ENCODE results near the gene AQP1. TPM values are rescaled to one million over a fixed set of nuclear protein-coding genes. Genes with fewer than 3 reads are reported as not detected.

Gene AQP1
- total and polyA plus RNA-seq, 4 experiments from 2014 or later = not detected

DNA sequence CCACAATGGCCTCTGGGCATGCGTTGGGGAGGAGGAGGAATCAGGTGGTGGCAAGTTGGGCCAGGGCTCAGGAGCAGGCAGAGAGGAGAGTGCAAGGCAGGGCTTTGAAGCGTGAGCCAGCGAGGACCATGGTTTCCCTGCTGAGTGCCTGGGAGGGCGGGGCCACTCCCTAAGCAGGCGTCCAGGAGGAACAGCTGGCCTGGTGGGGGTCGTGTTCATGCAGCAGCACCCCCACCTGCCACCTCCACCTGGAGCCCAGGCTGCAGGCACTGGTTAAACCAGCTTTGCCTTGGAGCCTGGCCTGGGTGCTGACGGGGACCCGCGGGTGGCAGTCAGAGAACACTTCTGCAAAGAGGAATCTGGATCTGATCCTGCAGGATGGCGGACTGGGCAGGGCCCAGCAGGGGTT is 24.2 kb upstream of the AQP1 start:
- no peak overlapping the region for H3K27ac Mint-ChIP-seq
- Histone ChIP-seq H3K36me3 (ENCODE audit: insufficient read depth, low read length) (no peaks in the 10 kb centered on the region), H3K4me3 (ENCODE audit: low read length in 2 of 2) (no peak overlapping the region), H3K9me3 (ENCODE audit: control insufficient read depth in 1 of 2, low read length in 2 of 2) (no peaks in the 10 kb centered on the region), H3K27me3 (ENCODE audit: insufficient read depth, low read length) (no peaks in the 10 kb centered on the region), H3K27ac (ENCODE audit: low read depth, low read length) (no peak overlapping the region), H3K4me1 (ENCODE audit: insufficient read depth, low read length) (no peaks in the 10 kb centered on the region)
- H3K27me3 Mint-ChIP-seq = no peaks in the 10 kb centered on the region
- intact Hi-C loops (cut with micrococcal nuclease) = no loop called here
- no peaks in the 10 kb centered on the region for H3K36me3 Mint-ChIP-seq
- DNase-seq = no peak
- POLR2A ChIA-PET (ENCODE audit: partially characterized antibody) = no interaction called here
- H3K4me1 Mint-ChIP-seq = no peaks in the 10 kb centered on the region
- peaks cover 0 to 19% (median 5%) of the 10 kb centered on the region in 8 donors for H3K9me3 Mint-ChIP-seq
- CTCF ChIA-PET (ENCODE audit: partially characterized antibody) = no interaction called here
- no peak overlapping the region for H3K4me3 Mint-ChIP-seq

DNA sequence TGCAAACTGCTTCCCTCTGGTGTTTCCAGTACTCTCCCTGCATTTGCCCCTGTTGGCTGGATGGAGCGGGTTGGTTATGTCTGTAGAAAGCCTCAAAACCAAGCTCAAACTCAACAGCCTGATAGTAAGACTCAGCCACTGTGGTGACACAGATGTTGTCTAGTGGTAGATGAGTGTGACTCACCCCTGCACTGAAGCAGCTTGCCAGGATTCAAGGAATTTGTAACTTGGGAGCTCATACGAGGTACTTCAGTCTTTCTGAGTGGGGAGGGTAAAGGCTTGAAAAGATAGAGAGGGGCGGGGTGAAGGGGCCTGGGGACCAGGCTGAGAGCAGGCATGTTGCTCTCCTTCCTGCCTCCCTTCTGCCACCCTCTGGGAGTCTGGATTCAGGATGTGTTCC is 22.9 kb upstream of the AQP1 start:
- H3K36me3 ChIP-seq (ENCODE audit: insufficient read depth, low read length) = no peaks in the 10 kb centered on the region
- no peaks in the 10 kb centered on the region for H3K4me1 Mint-ChIP-seq
- H3K27ac Mint-ChIP-seq = no peak overlapping the region
- no peaks in the 10 kb centered on the region for H3K4me1 ChIP-seq (ENCODE audit: insufficient read depth, low read length)
- H3K4me3 Mint-ChIP-seq = no peak overlapping the region
- no peak overlapping the region for H3K27ac ChIP-seq (ENCODE audit: low read depth, low read length)
- peaks cover 0 to 19% (median 5%) of the 10 kb centered on the region in 8 donors for H3K9me3 Mint-ChIP-seq
- no peak overlapping the region for H3K4me3 ChIP-seq (ENCODE audit: low read length in 2 of 2)
- no peaks in the 10 kb centered on the region for H3K36me3 Mint-ChIP-seq
- no peaks in the 10 kb centered on the region for H3K27me3 ChIP-seq (ENCODE audit: insufficient read depth, low read length)
- ChIA-PET POLR2A (ENCODE audit: partially characterized antibody) (no interaction called here), CTCF (ENCODE audit: partially characterized antibody) (no interaction called here)
- intact Hi-C loops (cut with micrococcal nuclease) = no loop called here
- DNase-seq = no peak
- no peaks in the 10 kb centered on the region for H3K9me3 ChIP-seq (ENCODE audit: control insufficient read depth in 1 of 2, low read length in 2 of 2)
- no peaks in the 10 kb centered on the region for H3K27me3 Mint-ChIP-seq

DNA sequence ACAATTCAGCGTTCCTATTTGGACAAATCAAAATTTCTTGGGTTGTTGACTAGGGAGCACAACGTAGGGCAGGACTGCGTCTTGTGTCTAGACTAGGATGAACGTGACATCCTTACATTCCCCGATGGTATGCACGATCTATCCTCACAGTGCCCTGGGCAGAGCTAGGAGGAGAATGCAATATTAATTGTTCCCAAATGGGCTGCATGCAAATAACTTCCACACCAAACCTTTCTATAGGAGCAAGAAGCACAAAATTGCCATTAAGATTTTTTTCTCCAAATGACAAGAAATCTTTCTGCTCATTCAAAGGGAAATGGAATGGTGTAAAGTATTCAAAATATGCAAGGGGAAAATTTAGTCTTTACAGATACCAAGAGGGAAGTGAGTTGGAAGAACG is 21.4 kb upstream of the AQP1 start:
- no peak overlapping the region for H3K27ac Mint-ChIP-seq
- Histone ChIP-seq H3K27me3 (ENCODE audit: insufficient read depth, low read length) (no peaks in the 10 kb centered on the region), H3K4me1 (ENCODE audit: insufficient read depth, low read length) (no peaks in the 10 kb centered on the region), H3K4me3 (ENCODE audit: low read length in 2 of 2) (no peak overlapping the region), H3K9me3 (ENCODE audit: control insufficient read depth in 1 of 2, low read length in 2 of 2) (no peaks in the 10 kb centered on the region), H3K36me3 (ENCODE audit: insufficient read depth, low read length) (no peaks in the 10 kb centered on the region), H3K27ac (ENCODE audit: low read depth, low read length) (no peak overlapping the region)
- H3K27me3 Mint-ChIP-seq = no peaks in the 10 kb centered on the region
- ChIA-PET CTCF (ENCODE audit: partially characterized antibody) (no interaction called here), POLR2A (ENCODE audit: partially characterized antibody) (no interaction called here)
- H3K9me3 Mint-ChIP-seq = peaks cover 0 to 19% (median 4%) of the 10 kb centered on the region in 8 donors
- no peak overlapping the region for H3K4me3 Mint-ChIP-seq
- intact Hi-C loops (cut with micrococcal nuclease) = no loop called here
- no peaks in the 10 kb centered on the region for H3K4me1 Mint-ChIP-seq
- DNase-seq = no peak
- no peaks in the 10 kb centered on the region for H3K36me3 Mint-ChIP-seq

DNA sequence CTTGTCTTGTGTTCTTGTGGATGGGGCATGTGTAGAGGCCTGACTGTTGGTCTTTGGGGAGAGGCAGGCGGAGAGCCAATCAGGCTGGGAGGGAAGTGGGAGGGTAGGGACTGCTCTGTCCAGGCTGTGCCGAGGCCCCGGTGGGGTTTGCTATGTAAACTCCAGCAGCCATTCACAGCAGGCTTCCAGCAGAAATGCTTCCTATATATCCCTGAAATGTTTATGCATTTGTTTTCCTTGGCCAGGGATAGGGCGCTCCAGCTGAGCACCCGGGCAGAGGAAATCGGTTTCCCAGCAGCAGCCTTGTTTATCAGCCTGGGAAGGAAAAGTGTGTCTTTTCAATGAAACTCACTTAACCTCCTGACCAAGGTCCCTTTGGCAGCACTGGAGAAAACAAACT is 18.3 kb upstream of the AQP1 start:
- no peaks in the 10 kb centered on the region for H3K4me1 ChIP-seq (ENCODE audit: insufficient read depth, low read length)
- Mint-ChIP-seq H3K9me3 (peaks cover 0 to 19% (median 4%) of the 10 kb centered on the region in 8 donors), H3K4me1 (no peaks in the 10 kb centered on the region), H3K36me3 (no peaks in the 10 kb centered on the region), H3K4me3 (no peak overlapping the region), H3K27ac (no peak overlapping the region), H3K27me3 (peaks cover 0 to 4% of the 10 kb centered on the region in 2 donors)
- ChIA-PET POLR2A (ENCODE audit: partially characterized antibody) (no interaction called here), CTCF (ENCODE audit: partially characterized antibody) (no interaction called here)
- H3K27ac ChIP-seq (ENCODE audit: low read depth, low read length) = no peak overlapping the region
- H3K36me3 ChIP-seq (ENCODE audit: insufficient read depth, low read length) = no peaks in the 10 kb centered on the region
- H3K4me3 ChIP-seq (ENCODE audit: low read length in 2 of 2) = no peak overlapping the region
- intact Hi-C loops (cut with micrococcal nuclease) = no loop called here
- no peak for DNase-seq
- no peaks in the 10 kb centered on the region for H3K27me3 ChIP-seq (ENCODE audit: insufficient read depth, low read length)
- H3K9me3 ChIP-seq (ENCODE audit: control insufficient read depth in 1 of 2, low read length in 2 of 2) = no peaks in the 10 kb centered on the region

DNA sequence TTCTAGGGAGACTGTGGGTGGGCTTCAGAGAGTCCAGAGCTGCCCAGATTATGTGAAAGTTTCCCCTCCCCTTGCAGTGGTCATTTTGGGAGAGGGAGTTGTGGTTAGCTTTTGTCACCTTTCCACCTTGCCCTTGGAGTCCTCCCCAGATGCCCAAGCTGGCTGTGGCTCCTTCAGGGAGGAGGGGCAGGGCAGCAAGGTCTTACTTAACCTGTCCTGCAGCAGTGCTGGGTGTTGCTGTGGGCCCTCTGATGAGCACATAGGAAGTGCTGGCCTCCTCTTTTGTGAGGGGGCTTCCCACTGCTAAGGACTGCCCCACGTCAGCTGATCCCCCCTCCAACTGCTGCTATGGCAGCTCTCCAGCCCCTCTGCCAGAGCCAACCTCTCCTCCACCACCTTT is 17.6 kb upstream of the AQP1 start:
- Histone ChIP-seq H3K27me3 (ENCODE audit: insufficient read depth, low read length) (no peaks in the 10 kb centered on the region), H3K36me3 (ENCODE audit: insufficient read depth, low read length) (no peaks in the 10 kb centered on the region), H3K27ac (ENCODE audit: low read depth, low read length) (no peak overlapping the region), H3K4me3 (ENCODE audit: low read length in 2 of 2) (no peak overlapping the region), H3K4me1 (ENCODE audit: insufficient read depth, low read length) (no peaks in the 10 kb centered on the region), H3K9me3 (ENCODE audit: control insufficient read depth in 1 of 2, low read length in 2 of 2) (no peaks in the 10 kb centered on the region)
- Mint-ChIP-seq H3K4me1 (no peaks in the 10 kb centered on the region), H3K9me3 (peaks cover 0 to 19% (median 4%) of the 10 kb centered on the region in 8 donors), H3K4me3 (no peak overlapping the region), H3K36me3 (no peaks in the 10 kb centered on the region), H3K27me3 (peaks cover 0 to 4% of the 10 kb centered on the region in 2 donors), H3K27ac (peak overlapping the region in 1 of 7 donors; percentile 65)
- ChIA-PET POLR2A (ENCODE audit: partially characterized antibody) (no interaction called here), CTCF (ENCODE audit: partially characterized antibody) (no interaction called here)
- no peak for DNase-seq
- intact Hi-C loops (cut with micrococcal nuclease) = no loop called here

DNA sequence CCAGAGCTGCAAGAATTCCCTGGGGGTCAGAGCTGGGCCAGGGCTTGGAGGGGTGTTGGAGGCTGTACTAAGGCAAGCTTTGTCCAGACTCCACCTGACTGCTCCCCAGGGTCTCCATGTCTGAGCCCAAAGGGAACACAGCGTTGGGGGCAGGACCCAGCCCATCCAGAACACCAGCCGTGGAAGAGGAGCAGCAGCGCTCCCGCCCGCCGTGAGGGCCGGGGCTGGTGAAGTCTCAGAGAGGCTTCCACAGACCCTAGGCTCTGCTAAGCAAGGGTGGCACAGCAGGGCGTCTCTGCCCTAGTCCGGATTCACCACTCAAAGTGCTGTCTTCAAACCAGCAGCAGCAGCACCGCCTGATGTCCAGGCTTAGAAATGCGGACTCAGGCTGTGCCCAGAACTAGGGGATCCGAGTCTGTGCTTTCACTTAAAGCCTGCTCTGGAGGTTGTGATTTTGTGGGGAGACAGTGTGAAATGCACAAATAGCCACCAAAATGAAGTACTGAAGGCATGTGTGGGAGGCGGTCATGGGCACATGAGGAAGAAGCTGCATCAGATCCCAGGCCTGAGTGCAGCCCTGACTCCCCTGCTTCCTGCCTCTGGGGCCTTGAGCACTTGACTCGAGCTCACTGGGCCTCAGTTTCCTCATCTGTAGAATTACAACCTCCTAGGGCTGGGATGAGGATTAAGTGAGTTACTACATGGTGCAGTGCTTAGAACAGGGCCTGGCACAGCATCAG is 16.6 kb upstream of the AQP1 start:
- no peak for DNase-seq
- Histone ChIP-seq H3K27me3 (ENCODE audit: insufficient read depth, low read length) (no peaks in the 10 kb centered on the region), H3K9me3 (ENCODE audit: control insufficient read depth in 1 of 2, low read length in 2 of 2) (no peaks in the 10 kb centered on the region), H3K27ac (ENCODE audit: low read depth, low read length) (no peak overlapping the region), H3K4me1 (ENCODE audit: insufficient read depth, low read length) (no peaks in the 10 kb centered on the region), H3K36me3 (ENCODE audit: insufficient read depth, low read length) (no peaks in the 10 kb centered on the region), H3K4me3 (ENCODE audit: low read length in 2 of 2) (no peak overlapping the region)
- no peaks in the 10 kb centered on the region for H3K4me1 Mint-ChIP-seq
- no peaks in the 10 kb centered on the region for H3K36me3 Mint-ChIP-seq
- no peak overlapping the region for H3K27ac Mint-ChIP-seq
- peaks cover 0 to 13% (median 4%) of the 10 kb centered on the region in 8 donors for H3K9me3 Mint-ChIP-seq
- POLR2A ChIA-PET (ENCODE audit: partially characterized antibody) = no interaction called here
- CTCF ChIA-PET (ENCODE audit: partially characterized antibody) = no interaction called here
- H3K27me3 Mint-ChIP-seq = peaks cover 0 to 4% of the 10 kb centered on the region in 2 donors
- intact Hi-C loops (cut with micrococcal nuclease) = no loop called here
- no peak overlapping the region for H3K4me3 Mint-ChIP-seq

DNA sequence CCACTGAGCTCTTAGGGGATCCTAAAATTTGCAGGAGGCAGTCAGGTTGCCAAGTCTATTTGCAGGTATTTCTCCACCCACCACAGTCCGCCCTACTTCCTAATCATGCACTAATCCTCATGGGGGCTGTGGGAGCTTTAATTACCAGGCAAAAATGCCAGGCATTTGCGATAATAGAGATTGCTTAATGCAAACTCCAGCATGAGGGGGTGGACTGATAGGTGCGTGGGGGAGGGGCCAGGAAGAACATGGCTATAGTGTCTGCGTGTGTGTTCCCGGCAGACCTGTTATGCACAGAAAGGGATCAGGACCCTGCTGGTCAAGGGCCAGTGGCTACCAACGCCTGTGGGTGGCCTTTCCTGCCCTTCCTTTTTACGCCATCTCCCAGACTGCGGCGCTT is 15.6 kb upstream of the AQP1 start:
- Mint-ChIP-seq H3K36me3 (no peaks in the 10 kb centered on the region), H3K4me1 (no peaks in the 10 kb centered on the region), H3K9me3 (peaks cover 0 to 6% (median 0%) of the 10 kb centered on the region in 8 donors), H3K4me3 (no peak overlapping the region), H3K27me3 (peaks cover 0 to 4% of the 10 kb centered on the region in 2 donors), H3K27ac (no peak overlapping the region)
- ChIA-PET CTCF (ENCODE audit: partially characterized antibody) (no interaction called here), POLR2A (ENCODE audit: partially characterized antibody) (no interaction called here)
- Histone ChIP-seq H3K4me1 (ENCODE audit: insufficient read depth, low read length) (no peaks in the 10 kb centered on the region), H3K36me3 (ENCODE audit: insufficient read depth, low read length) (no peaks in the 10 kb centered on the region), H3K27me3 (ENCODE audit: insufficient read depth, low read length) (no peaks in the 10 kb centered on the region), H3K4me3 (ENCODE audit: low read length in 2 of 2) (no peak overlapping the region), H3K9me3 (ENCODE audit: control insufficient read depth in 1 of 2, low read length in 2 of 2) (no peaks in the 10 kb centered on the region), H3K27ac (ENCODE audit: low read depth, low read length) (no peak overlapping the region)
- intact Hi-C loops (cut with micrococcal nuclease) = no loop called here
- DNase-seq = no peak
